Measurements from ENCODE around the gene ZXDB.

GRCh38 chrX:57565198-57565597 is 26.6 kb upstream of the ZXDB start:
- no peak for TF ChIP-seq TAF1 (IDR thresholded peaks at IDR 0.05; ENCODE audit: borderline replicate concordance, insufficient read depth, low read length)
- no peak for TF ChIP-seq SIN3A (IDR thresholded peaks at IDR 0.05; ENCODE audit: borderline replicate concordance, insufficient read depth, low read length)
- TF ChIP-seq POLR2AphosphoS5 (IDR thresholded peaks at IDR 0.05; ENCODE audit: low read depth, low read length) = no peak
- TF ChIP-seq, protein P1, sequence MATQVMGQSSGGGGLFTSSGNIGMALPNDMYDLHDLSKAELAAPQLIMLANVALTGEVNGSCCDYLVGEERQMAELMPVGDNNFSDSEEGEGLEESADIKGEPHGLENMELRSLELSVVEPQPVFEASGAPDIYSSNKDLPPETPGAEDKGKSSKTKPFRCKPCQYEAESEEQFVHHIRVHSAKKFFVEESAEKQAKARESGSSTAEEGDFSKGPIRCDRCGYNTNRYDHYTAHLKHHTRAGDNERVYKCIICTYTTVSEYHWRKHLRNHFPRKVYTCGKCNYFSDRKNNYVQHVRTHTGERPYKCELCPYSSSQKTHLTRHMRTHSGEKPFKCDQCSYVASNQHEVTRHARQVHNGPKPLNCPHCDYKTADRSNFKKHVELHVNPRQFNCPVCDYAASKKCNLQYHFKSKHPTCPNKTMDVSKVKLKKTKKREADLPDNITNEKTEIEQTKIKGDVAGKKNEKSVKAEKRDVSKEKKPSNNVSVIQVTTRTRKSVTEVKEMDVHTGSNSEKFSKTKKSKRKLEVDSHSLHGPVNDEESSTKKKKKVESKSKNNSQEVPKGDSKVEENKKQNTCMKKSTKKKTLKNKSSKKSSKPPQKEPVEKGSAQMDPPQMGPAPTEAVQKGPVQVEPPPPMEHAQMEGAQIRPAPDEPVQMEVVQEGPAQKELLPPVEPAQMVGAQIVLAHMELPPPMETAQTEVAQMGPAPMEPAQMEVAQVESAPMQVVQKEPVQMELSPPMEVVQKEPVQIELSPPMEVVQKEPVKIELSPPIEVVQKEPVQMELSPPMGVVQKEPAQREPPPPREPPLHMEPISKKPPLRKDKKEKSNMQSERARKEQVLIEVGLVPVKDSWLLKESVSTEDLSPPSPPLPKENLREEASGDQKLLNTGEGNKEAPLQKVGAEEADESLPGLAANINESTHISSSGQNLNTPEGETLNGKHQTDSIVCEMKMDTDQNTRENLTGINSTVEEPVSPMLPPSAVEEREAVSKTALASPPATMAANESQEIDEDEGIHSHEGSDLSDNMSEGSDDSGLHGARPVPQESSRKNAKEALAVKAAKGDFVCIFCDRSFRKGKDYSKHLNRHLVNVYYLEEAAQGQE (IDR thresholded peaks at IDR 0.05; ENCODE audit: insufficient read depth in 1 of 2, low read depth in 2 of 2, low read length in 2 of 2) = no peak
